Stimulated activated CD8-positive, alpha-beta memory T cell treated with anti-CD3 and anti-CD28 coated beads, Interleukin-4, amount 100 ng/mL, for 48 hours (primary cell): ENCODE data around the gene TUBG1.
"Not testable (repeated sequence)": the region's sequence is repeated elsewhere in the genome, so short reads cannot be mapped to it uniquely, and the experiment has no call there.

Experiments used
- DNase-seq: peaks from one replicate; pipeline ENCODE4 v3.0.0-alpha.2; 2020

TUBG1 gene

DNA sequence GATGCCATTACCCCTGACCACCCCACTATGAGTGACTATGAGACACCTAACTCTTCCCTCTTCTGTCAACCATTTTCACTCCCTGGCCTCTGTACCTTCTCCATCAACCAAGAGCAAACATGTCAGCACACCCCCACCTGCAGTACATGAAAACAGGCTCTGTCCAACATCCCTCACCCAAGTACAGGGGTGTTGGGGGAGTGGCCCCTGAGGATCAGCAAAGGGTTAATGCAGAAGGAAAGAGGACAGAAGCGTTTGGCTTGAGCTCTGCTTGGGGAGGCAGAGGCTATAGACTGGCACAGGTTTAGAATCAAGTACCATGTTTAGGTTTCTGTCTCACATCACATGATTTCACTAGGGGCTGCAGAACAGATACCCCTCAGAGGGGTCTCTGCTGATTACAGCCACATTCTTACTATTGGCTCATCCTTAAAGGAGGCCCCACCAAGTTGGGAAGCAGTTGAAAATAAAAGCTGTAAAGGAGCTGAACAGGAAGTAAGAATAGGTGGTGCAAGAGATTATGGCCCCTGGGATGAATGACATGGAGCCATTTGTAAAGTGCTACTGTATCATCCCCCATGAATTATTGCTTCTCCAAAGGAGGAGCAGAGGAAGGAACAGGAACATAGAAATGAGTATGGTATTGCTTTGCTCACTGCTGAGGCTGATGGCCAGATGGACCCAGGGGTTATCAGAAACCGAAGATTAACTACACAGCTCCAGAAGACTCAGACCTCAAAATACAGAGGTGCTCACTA lies 29.5 kb upstream of the TUBG1 start:
- DNase-seq = no peak

DNA sequence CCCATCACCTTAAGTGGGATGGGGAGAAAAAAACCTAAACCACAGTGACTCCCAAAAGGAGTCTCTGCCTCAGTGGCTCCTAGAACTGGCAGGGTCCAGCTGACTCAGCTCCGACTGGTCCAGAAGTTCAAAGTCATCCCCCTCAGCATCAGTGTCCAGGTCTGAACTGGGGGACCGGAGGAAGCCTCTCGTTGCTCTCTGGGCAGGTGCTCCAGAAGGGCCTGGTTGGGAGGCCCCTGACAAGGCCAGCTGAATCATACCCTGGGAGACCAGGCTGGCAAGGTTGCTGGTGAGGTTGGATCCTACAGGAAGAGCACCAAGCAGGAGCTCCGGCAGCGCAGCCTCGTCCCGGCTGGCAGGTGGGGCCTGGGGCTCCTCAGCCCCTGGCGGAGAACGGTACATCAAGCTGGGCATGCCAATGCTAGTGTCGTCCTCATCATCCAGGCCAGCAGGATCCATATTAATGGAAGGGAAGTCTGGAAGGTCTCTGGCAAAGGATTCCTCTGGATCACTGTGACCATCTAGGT lies 27.7 kb upstream of the TUBG1 start:
- DNase-seq = no peak

- no peak for DNase-seq
These were observed 24.6 kb upstream of the TUBG1 start for GRCh38 chr17:42584880-42585279.

DNA sequence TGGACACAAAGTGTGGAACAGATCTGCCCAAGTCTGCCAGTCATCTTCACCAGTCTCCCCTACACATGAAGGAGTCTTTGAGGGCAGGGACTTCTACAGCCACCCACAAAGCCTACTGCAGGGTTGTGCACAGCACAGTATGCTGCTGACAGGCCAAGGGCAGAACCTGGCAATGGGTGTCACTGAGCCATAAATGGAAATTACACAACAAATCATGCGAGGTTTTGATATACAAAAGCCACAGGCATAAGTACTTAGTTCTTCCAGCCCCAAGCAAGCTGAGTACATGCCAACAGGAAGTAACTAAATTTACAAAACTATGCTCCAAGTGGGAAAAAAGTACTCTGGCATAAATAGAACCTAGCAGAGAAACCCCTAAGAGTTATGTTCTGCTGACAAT lies 24.1 kb upstream of the TUBG1 start:
- no peak for DNase-seq

- DNase-seq = no peak
These were observed 22.8 kb upstream of the TUBG1 start for GRCh38 chr17:42586514-42587230.

- no peak for DNase-seq
These were observed 18.6 kb upstream of the TUBG1 start for GRCh38 chr17:42590886-42591285.

DNA sequence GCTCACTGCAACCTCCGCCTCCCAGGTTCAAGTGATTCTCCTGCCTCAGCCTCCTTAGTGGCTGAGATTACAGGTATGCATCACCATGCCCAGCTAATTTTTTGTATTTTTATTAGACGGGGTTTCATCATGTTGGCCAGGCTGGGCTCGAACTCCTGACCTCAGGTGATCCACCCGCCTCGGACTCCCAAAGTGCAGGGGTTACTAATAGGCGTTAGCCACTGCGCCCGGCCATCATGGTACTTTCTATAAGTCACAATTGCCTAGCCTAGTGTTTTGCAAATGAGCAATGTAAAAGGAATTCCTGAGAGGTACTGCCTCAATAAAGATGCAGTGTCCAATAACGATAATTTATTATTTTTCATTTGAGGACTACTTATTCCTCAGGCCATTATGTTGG lies 18.1 kb upstream of the TUBG1 start:
- no peak for DNase-seq

GRCh38 chr17:42596386-42596785 lies 13.1 kb upstream of the TUBG1 start:
- no peak for DNase-seq

DNA sequence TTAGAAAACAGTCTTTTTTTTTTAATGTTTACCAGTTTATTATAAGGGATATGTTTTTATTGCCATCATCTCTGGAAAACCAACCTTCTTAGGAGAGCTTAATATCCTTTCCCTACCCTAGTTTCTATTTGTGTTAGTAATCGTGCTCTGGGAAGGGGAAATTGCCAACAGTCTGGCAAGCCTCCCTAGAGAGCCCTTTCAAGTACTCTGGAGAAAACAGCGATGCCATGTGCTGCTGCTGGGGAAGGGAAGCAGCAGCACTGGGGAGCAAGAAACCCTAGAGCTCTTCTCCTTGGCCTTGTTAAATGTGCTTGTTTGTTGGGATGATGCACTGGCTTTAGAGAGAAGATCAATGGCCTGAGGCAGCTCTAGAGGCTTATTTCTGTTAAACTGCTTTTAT lies 10.6 kb upstream of the TUBG1 start:
- no peak for DNase-seq

DNA sequence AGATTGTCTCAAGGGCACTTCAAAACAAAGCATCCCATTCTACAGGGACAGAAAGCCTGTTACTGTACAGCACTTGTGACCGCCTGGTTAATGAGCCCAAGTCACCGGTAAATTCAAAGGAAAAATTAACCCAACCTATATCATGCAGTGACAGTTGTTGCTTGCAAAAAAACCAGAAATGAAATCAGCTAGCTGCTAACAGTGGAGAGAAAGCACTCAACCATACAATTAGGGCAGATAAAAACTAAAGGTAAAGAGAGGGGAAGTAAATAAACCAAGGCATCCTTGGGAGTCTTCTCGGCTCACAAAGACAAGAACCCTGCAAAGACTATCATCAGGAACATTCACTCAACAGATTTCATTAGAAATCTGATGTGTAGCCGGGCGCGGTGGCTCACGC lies 6.2 kb upstream of the TUBG1 start:
- no peak for DNase-seq

DNA sequence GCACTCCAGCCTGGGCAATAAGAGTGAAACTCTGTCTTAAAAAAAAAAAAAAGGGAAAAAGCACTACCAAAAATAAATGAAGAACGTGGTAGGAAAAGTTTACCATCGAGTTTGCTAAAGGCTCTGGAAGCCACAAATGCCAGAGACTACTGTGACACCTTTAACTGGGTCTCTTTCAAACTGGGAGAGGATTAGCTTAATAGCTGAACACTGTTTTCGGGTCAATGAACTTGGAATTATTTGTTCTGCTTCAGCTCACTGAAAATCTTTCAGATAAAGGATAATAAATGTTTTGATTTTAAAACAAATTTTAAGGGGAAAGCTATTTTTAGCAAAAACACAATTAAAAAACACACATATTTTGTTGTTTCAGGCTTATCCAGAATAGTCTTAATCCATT lies 1.7 kb upstream of the TUBG1 start:
- DNase-seq = no peak

DNA sequence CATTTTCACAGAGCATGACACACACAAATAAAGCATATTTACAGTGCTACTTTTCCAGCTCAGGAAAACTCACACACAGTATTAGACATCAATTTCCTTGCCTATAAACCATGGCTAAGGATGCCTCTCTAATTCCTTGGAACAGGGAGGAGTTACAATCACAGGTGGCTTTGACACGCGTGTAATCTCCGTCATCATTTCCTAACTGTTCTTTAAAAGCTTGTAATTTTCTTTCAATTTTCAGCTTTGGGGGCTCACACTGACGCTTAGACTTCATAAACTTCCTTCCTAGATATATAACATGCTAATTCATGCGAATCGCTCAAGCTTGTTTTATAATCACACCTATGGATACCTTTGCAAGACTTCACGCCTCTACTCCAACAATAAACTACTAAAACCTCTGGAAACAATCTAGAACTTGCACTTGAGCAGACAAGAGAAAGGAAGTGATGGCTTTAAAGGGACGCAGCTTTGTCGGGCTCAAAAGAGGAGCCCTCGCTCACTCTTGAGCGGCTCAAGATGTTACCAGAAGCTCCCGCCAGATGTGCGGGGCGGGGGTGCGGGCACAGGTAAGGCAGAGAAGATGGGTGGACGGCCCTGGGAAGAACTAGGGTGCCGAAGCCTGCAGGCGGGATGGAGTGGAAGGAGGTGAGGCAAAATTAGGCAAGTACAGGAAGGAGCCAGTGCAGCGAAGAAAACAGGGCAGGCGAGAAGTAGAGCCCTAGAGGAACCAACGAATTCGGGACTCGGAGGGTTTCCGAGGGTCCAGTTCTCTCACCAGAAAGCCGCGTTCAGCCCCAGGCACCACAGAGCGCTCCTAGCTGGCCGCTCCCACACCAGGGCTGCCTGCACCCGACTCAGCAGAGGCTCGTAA lies 940 bp upstream of the TUBG1 start:
- DNase-seq = peak; percentile 49

DNA sequence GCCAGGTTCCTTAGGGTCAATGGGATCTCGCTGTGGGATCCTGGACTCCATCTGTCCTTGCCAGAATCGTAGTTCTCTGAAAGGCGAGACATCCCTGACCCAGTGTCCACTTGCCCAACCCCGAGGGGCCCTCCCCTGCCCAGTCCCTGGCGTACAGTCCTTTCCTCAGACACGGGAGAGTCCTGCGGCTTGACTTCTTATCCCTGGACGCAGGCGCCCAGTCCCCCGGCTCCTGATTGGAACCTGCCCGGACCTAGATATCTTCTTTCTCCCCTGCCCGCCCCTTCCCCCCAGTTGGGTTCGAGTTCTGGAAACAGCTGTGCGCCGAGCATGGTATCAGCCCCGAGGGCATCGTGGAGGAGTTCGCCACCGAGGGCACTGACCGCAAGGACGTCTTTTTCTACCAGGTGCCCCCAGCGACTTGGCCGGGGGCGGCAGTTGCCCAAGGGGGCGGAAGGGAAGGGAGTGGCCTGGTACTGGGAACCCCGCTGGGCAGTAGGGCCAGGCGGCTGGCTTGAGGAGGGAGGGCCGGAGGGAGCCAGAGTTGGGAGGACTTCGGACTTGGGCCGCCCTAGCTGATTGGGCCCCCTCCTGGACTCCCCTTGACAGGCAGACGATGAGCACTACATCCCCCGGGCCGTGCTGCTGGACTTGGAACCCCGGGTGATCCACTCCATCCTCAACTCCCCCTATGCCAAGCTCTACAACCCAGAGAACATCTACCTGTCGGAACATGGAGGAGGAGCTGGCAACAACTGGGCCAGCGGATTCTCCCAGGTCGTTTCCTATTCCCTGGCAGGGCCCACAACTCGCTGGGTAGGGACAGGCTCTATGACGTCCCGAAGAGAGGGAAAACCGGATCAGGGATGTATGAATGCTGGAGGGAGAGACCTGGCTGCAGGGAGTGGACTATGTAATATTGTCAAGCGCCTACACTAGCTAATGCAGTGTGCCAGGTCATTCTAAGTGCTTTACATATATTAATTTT lies 625 bp downstream of the TUBG1 start:
- DNase-seq = peak; percentile 51

- no peak for DNase-seq
These were observed 2.5 kb downstream of the TUBG1 start for GRCh38 chr17:42612013-42612412.

- no peak for DNase-seq
These were observed 4.3 kb downstream of the TUBG1 start for GRCh38 chr17:42613699-42614295.

GRCh38 chr17:42617956-42618431 lies 8.5 kb downstream of the TUBG1 start:
- DNase-seq = no peak

GRCh38 chr17:42618442-42619150 lies 9.1 kb downstream of the TUBG1 start:
- no peak for DNase-seq

DNA sequence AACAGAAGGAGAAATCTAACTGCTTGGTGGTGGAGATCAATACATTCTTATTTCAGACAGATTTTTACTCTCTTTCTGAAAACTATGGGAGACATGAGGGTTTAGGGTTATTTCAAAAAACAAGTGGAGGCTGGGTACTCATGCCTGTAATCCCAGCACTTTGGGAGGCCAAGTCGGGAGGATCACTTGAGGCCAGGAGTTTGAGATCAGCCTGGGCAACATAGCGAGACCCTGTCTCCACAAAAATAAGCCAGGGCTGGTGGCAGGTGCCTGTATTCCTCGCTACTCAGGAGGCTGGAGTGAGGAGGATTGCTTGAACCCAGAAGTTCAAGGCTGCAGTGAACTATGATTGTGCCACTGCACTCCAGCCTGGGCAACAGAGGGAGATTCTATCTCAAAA lies 12.5 kb downstream of the TUBG1 start:
- not testable (repeated sequence) for DNase-seq

DNA sequence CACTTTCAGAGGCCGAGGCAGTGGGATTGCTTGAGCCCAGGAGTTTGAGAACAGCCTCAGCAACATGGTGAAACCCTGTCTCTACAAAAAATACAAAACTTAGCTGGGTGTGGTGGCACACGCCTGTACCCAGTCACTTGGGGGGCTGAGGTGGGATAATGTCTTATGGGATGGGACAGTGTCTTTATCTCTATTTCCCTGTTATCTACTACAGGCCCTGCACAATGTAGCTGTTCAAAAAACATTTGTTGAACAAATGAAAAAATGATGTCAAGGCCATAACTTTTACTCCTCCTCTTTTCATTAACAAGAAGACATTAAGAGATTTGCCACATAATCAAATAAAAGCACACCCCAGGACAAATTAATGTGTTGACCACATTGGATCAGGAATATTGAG lies 13.8 kb downstream of the TUBG1 start:
- no peak for DNase-seq

DNA sequence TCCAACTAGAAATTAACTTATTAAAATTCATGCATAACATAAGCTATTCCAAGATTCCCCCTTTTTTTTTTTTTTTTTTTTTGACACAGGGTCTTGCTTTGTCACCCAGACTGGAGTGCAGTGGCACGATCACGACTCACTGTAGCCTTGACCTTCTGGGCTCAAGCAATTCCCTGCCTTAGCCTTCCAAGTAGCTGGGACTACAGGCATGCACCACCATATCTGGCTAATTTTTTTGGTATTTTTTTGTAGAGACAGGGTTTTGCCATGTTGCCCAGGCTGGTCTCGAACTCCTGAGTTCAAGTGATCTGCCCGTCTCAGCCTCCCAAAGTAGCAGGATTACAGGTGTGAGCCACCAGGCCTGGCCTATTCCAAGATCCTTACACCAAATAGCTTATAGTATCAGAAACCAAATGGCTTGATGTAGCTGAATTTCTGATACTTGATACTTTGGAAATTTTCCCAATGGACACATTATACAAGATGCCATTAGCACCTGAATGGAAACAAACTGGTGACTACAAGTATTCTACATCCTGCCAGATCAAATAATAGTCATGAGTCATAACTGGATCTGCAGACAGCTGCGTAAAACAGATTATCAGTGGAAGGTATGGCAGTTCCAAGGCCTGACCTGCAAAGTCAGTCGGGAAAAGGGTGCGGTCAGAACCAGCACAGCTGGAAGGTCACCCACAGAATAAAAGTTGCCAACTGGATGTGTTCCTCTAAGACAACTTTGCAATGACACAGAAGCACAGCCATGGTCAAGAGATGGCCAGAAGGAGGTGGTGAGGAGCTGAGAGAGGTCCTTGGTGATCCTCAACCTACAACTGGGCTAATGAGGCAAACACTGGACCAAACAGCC lies 14.5 kb downstream of the TUBG1 start:
- DNase-seq = no peak
